Fibroblast of villous mesenchyme (primary cell): Measurements from ENCODE around the gene EPHA3. TPM values are rescaled to one million over a fixed set of nuclear protein-coding genes. Genes with fewer than 3 reads are reported as not detected.
A peak's percentile ranks its signal among the peaks of the same experiment; 100 is the strongest.

Experiments used
- DNase-seq: peaks from one replicate; pipeline ENCODE4 v3.0.0-alpha.2; 2010; ENCODE audit warnings: low read depth
- H3K4me3 ChIP-seq: 2 replicates; pipeline ENCODE4 v1.5.1; 2011; ENCODE audit warnings: low read depth, mild to moderate bottlenecking, low read length
- CTCF ChIP-seq: IDR thresholded peaks from 2 replicates; pipeline ENCODE4 v1.5.1; 2012; ENCODE audit warnings: low read depth, mild to moderate bottlenecking, low read length; ENCODE audit not compliant: insufficient read depth
- total RNA-seq: library from RNA; depleted of rRNA; stranded (reverse); fragments of >200 nt; gene quantifications from 2 replicates; pipeline ENCODE4 v1.2.3, GENCODE V29; 2012

The EPHA3 gene
- total RNA-seq, 1 donor = under 0.01 TPM

GRCh38 chr3:89521328-89521727 lies 413.9 kb downstream of the EPHA3 start:
- TF ChIP-seq CTCF = no peak
- DNase-seq = peak; percentile 10
- no peak overlapping the region for H3K4me3 ChIP-seq

- no peak overlapping the region for H3K4me3 ChIP-seq
- no peak for DNase-seq
- TF ChIP-seq CTCF = no peak
Observed at GRCh38 chr3:89522155-89522554, 414.7 kb downstream of the EPHA3 start.

GRCh38 chr3:89525609-89526008 lies 418.2 kb downstream of the EPHA3 start:
- H3K4me3 ChIP-seq = no peak overlapping the region
- no peak for DNase-seq
- no peak for TF ChIP-seq CTCF

GRCh38 chr3:89527736-89528305 lies 420.4 kb downstream of the EPHA3 start:
- H3K4me3 ChIP-seq = no peak overlapping the region
- no peak for TF ChIP-seq CTCF
- DNase-seq = no peak
